ENCODE results near the gene DNAH6.

The DNAH6 gene

DNA sequence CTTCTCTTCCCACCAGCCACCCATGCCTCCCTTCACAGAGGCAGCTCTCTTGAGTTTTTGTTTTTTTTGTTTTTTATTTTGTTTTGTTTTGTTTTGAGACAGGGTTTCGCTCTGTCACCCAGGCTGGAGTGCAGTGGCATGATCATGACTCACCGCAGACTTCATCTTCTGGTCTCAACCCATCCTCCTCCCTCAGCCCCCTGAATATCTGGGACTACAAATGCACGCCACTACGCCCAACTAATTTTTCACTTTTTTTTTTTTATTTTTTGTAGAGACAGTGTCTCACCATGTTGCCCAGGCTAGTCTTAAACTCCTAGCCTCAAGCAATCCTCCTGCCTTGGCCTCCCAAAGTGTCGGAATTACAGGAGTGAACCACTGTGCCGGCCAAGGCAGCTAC is 203.1 kb downstream of the DNAH6 start:
- DNase-seq (ENCODE audit: extremely low read depth, insufficient read length), result no peak
- Histone ChIP-seq H3K27me3 (replicated peaks; ENCODE audit: control insufficient read depth, insufficient read depth, low read length) (no peaks in the 10 kb centered on the region), H3K4me3 (replicated peaks; ENCODE audit: low read depth, low read length) (no peak overlapping the region), H3K36me3 (ENCODE audit: control insufficient read depth, insufficient read depth, low read length) (no peaks in the 10 kb centered on the region)
- TF ChIP-seq, protein P1, sequence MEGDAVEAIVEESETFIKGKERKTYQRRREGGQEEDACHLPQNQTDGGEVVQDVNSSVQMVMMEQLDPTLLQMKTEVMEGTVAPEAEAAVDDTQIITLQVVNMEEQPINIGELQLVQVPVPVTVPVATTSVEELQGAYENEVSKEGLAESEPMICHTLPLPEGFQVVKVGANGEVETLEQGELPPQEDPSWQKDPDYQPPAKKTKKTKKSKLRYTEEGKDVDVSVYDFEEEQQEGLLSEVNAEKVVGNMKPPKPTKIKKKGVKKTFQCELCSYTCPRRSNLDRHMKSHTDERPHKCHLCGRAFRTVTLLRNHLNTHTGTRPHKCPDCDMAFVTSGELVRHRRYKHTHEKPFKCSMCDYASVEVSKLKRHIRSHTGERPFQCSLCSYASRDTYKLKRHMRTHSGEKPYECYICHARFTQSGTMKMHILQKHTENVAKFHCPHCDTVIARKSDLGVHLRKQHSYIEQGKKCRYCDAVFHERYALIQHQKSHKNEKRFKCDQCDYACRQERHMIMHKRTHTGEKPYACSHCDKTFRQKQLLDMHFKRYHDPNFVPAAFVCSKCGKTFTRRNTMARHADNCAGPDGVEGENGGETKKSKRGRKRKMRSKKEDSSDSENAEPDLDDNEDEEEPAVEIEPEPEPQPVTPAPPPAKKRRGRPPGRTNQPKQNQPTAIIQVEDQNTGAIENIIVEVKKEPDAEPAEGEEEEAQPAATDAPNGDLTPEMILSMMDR (IDR thresholded peaks at IDR 0.05; ENCODE audit: insufficient read depth, low read length, poor library complexity, severe bottlenecking), result no peak

DNA sequence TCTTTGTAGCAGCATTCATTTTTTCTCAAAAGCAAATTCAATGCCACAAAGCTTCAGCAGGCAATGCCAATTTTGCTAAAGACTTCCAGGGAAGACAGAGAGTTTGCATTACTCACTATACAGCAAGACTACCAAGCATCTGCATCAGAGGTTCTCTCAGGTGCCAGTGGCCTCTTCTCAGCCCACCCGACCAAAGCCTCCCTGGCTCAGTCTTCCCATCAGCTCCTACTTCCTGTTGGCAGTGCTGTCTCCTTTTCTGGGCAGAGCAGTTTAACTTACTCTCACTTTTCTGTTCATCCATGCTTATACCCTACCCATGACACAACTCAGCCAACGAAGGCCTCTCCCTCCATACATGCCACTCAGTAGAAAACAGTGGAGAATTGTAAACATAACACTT is 207.5 kb downstream of the DNAH6 start:
- TF ChIP-seq, protein P1 (IDR thresholded peaks at IDR 0.05; ENCODE audit: insufficient read depth, low read length, poor library complexity, severe bottlenecking), result no peak
- DNase-seq (ENCODE audit: extremely low read depth, insufficient read length), result no peak
- Histone ChIP-seq H3K4me3 (replicated peaks; ENCODE audit: low read depth, low read length) (no peak overlapping the region), H3K27me3 (replicated peaks; ENCODE audit: control insufficient read depth, insufficient read depth, low read length) (no peaks in the 10 kb centered on the region), H3K36me3 (ENCODE audit: control insufficient read depth, insufficient read depth, low read length) (no peaks in the 10 kb centered on the region)

DNA sequence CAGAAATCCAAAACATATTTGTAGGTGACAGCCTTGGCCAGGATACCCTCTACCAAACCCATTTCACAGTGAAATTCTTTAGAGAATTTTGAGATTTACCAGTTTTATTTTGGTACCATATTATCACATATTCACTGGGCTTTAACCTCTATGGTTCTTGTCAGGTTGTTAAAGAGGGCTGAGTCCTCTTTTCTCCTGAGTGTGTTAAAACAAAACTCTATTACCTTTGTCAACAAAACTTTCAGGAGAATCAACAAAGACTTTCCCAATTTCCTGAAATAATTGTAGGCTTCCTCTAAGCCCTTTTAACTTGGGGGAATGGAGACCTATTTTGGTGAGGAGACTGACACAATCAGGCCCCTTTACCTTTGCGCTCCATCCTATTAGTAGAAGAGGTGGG is 209.4 kb downstream of the DNAH6 start:
- H3K27me3 ChIP-seq (replicated peaks; ENCODE audit: control insufficient read depth, insufficient read depth, low read length), result no peaks in the 10 kb centered on the region; the same call in 1 of the 2 replicates
- DNase-seq (ENCODE audit: extremely low read depth, insufficient read length), result no peak
- H3K4me3 ChIP-seq (replicated peaks; ENCODE audit: low read depth, low read length), result no peak overlapping the region
- TF ChIP-seq, protein P1 (IDR thresholded peaks at IDR 0.05; ENCODE audit: insufficient read depth, low read length, poor library complexity, severe bottlenecking), result no peak
- no peaks in the 10 kb centered on the region for H3K36me3 ChIP-seq (ENCODE audit: control insufficient read depth, insufficient read depth, low read length)

DNA sequence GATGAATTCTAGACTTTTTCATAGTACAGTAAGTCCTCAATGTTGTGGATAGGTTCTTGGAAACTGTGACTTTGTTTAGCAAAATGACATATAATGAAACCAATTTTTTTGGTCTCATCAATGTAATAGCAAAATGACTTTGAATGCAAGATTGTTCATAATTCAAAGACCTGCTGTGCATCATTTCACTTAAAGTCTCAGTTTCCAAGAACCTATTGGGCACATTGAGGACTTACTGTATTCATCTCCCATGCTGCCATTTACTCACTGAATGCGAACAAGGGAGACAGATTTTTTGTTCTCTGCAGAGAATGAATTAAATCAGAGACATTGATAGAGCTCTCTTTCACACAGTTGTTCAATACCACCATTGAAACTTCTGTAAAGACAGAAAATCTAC is 211.0 kb downstream of the DNAH6 start:
- TF ChIP-seq, protein P1 (IDR thresholded peaks at IDR 0.05; ENCODE audit: insufficient read depth, low read length, poor library complexity, severe bottlenecking), result no peak

DNA sequence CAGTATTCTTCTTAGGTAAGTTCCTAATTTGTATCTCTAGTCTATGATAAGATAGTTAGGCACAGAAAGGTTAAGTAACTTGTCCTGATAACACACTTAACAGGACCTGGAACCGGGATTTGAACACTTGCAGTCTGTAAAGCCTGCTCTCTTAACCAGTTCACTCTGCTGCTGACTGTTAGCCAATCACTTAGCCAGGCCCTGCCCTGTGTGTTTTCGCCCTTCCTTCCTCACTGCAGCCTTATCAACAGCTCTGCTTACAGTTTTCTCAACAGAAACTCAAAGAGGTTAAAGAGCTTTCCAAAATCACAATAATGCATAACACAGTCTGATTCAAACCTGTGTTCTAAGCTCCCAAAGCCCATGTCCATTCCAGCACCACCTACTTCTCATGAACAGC is 212.9 kb downstream of the DNAH6 start:
- Histone ChIP-seq H3K4me3 (replicated peaks; ENCODE audit: low read depth, low read length) (no peak overlapping the region), H3K27me3 (replicated peaks; ENCODE audit: control insufficient read depth, insufficient read depth, low read length) (no peaks in the 10 kb centered on the region; the same call in 1 of the 2 replicates), H3K36me3 (ENCODE audit: control insufficient read depth, insufficient read depth, low read length) (no peaks in the 10 kb centered on the region)
- no peak for DNase-seq (ENCODE audit: extremely low read depth, insufficient read length)
- TF ChIP-seq, protein P1 (IDR thresholded peaks at IDR 0.05; ENCODE audit: insufficient read depth, low read length, poor library complexity, severe bottlenecking), result no peak

More for the DNA sequence above, 211.0 kb downstream of the DNAH6 start:
- no peak overlapping the region for H3K4me3 ChIP-seq (replicated peaks; ENCODE audit: low read depth, low read length)
- no peak for DNase-seq (ENCODE audit: extremely low read depth, insufficient read length)
- no peaks in the 10 kb centered on the region for H3K36me3 ChIP-seq (ENCODE audit: control insufficient read depth, insufficient read depth, low read length)
- H3K27me3 ChIP-seq (replicated peaks; ENCODE audit: control insufficient read depth, insufficient read depth, low read length), result no peaks in the 10 kb centered on the region; the same call in 1 of the 2 replicates

DNA sequence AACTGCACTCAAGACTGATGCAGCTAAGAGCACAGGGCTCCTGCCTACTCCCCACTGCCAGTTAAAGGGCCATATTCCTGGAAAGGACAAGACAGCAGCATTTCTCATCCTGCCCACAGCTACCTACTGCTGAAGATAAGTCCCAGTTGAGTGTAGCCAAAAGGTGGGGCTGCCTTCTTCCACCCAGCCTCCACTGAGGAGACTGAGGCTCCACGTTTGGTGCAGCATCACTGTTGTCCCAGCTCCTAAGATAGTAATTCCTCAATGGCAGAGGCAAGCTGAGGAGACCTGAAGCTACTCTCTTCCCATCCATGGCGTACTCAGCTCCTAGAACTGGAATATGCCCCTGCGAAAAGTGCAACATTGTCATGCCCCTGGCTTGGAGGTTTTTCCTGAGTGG is 214.9 kb downstream of the DNAH6 start:
- no peak for DNase-seq (ENCODE audit: extremely low read depth, insufficient read length)
- H3K36me3 ChIP-seq (ENCODE audit: control insufficient read depth, insufficient read depth, low read length), result no peaks in the 10 kb centered on the region
- no peak overlapping the region for H3K4me3 ChIP-seq (replicated peaks; ENCODE audit: low read depth, low read length)
- no peaks in the 10 kb centered on the region; the same call in 1 of the 2 replicates for H3K27me3 ChIP-seq (replicated peaks; ENCODE audit: control insufficient read depth, insufficient read depth, low read length)
- TF ChIP-seq, protein P1 (IDR thresholded peaks at IDR 0.05; ENCODE audit: insufficient read depth, low read length, poor library complexity, severe bottlenecking), result no peak

Measured in GM06990 (cell line).